Parathyroid adenoma (tissue), 2 donors: ENCODE results near the gene CLK2.
A peak's percentile ranks its signal among the peaks of the same experiment; 100 is the strongest.
"Not testable (repeated sequence)": the region's sequence is repeated elsewhere in the genome, so short reads cannot be mapped to it uniquely, and the experiment has no call there.

Experiments used
- H2AFZ ChIP-seq: fragments of 300-600 bp; sonication (generic); one replicate; pipeline ENCODE4 v1.7.0; 2017; ENCODE audit warnings: antibody characterized with exemption, mild to moderate bottlenecking
- H3K27ac ChIP-seq: fragments of 300-600 bp; sonication (generic); one replicate; pipeline ENCODE4 v1.7.0; 2017
- H3K27me3 ChIP-seq: fragments of 300-600 bp; sonication (generic); one replicate; pipeline ENCODE4 v1.7.0; 2017; ENCODE audit warnings: low read length; ENCODE audit not compliant: control insufficient read depth, insufficient read depth
- H3K36me3 ChIP-seq: fragments of 300-600 bp; sonication (generic); one replicate; pipeline ENCODE4 v1.7.0; 2017; ENCODE audit warnings: low read length; ENCODE audit not compliant: control insufficient read depth, insufficient read depth
- H3K4me1 ChIP-seq: fragments of 300-600 bp; sonication (generic); one replicate; pipeline ENCODE4 v1.7.0; 2017; ENCODE audit warnings: control low read depth
- H3K4me2 ChIP-seq: fragments of 300-600 bp; sonication (generic); one replicate; pipeline ENCODE4 v1.7.0; 2017; ENCODE audit warnings: low read length
- H3K4me3 ChIP-seq: fragments of 300-600 bp; sonication (generic); one replicate; pipeline ENCODE4 v1.7.0; 2017; ENCODE audit warnings: low read depth, low read length
- H3K79me2 ChIP-seq: fragments of 300-600 bp; sonication (generic); one replicate; pipeline ENCODE4 v1.7.0; 2017; ENCODE audit warnings: control low read depth
- H3K9ac ChIP-seq: fragments of 300-600 bp; sonication (generic); one replicate; pipeline ENCODE4 v1.7.0; 2017; ENCODE audit warnings: mild to moderate bottlenecking
- H3K9me3 ChIP-seq: fragments of 300-600 bp; sonication (generic); one replicate; pipeline ENCODE4 v1.7.0; 2017; ENCODE audit warnings: low read length; ENCODE audit not compliant: control insufficient read depth
- CTCF ChIP-seq: fragments of 300-600 bp; sonication (generic); IDR thresholded peaks from one replicate; pipeline ENCODE4 v1.7.0; 2017; ENCODE audit warnings: antibody characterized with exemption, mild to moderate bottlenecking
- donor health status: primary hyperparathyroidism.

CLK2 gene

GRCh38 chr1:155228096-155228427 is 45.2 kb downstream of the CLK2 start:
- no peaks in the 10 kb centered on the region for H3K36me3 ChIP-seq
- no peak for TF ChIP-seq CTCF
- peak overlapping the region; percentile 74 for H2AFZ ChIP-seq
- H3K27me3 ChIP-seq, result no peaks in the 10 kb centered on the region
- H3K4me1 ChIP-seq, result peaks cover 20% of the 10 kb centered on the region
- H3K4me2 ChIP-seq, result peak overlapping the region; percentile 81
- no peaks in the 10 kb centered on the region for H3K79me2 ChIP-seq
- H3K9me3 ChIP-seq, result no peaks in the 10 kb centered on the region
- peak overlapping the region; percentile 89 for H3K27ac ChIP-seq
- peak overlapping the region; percentile 98 for H3K4me3 ChIP-seq
- no peak overlapping the region for H3K9ac ChIP-seq

- TF ChIP-seq CTCF, result no peak
- peak overlapping the region; percentile 74 for H2AFZ ChIP-seq
- no peaks in the 10 kb centered on the region for H3K9me3 ChIP-seq
- no peaks in the 10 kb centered on the region for H3K36me3 ChIP-seq
- peak overlapping the region; percentile 99 for H3K4me2 ChIP-seq
- peak overlapping the region; percentile 50 for H3K9ac ChIP-seq
- H3K27me3 ChIP-seq, result no peaks in the 10 kb centered on the region
- H3K27ac ChIP-seq, result peak overlapping the region; percentile 89
- H3K79me2 ChIP-seq, result no peaks in the 10 kb centered on the region
- H3K4me1 ChIP-seq, result peaks cover 20% of the 10 kb centered on the region
- peak overlapping the region; percentile 98 for H3K4me3 ChIP-seq
These were observed 45.8 kb downstream of the CLK2 start for GRCh38 chr1:155227261-155228095.

- H2AFZ ChIP-seq, result peak overlapping the region; percentile 74
- no peaks in the 10 kb centered on the region for H3K27me3 ChIP-seq
- peak overlapping the region; percentile 99 for H3K4me2 ChIP-seq
- H3K9ac ChIP-seq, result peak overlapping the region; percentile 50
- H3K4me3 ChIP-seq, result peak overlapping the region; percentile 98
- peak overlapping the region; percentile 89 for H3K27ac ChIP-seq
- no peaks in the 10 kb centered on the region for H3K36me3 ChIP-seq
- H3K9me3 ChIP-seq, result no peaks in the 10 kb centered on the region
- TF ChIP-seq CTCF, result no peak
- H3K79me2 ChIP-seq, result no peaks in the 10 kb centered on the region
- peaks cover 19% of the 10 kb centered on the region for H3K4me1 ChIP-seq
These were observed 46.4 kb downstream of the CLK2 start for GRCh38 chr1:155226910-155227260.

GRCh38 chr1:155226188-155226909 is 47.0 kb downstream of the CLK2 start:
- H3K79me2 ChIP-seq, result no peaks in the 10 kb centered on the region
- H3K4me1 ChIP-seq, result peaks cover 13% of the 10 kb centered on the region
- TF ChIP-seq CTCF, result peak; percentile 41
- H3K9ac ChIP-seq, result no peak overlapping the region
- no peaks in the 10 kb centered on the region for H3K9me3 ChIP-seq
- H3K36me3 ChIP-seq, result no peaks in the 10 kb centered on the region
- peak overlapping the region; percentile 98 for H3K4me3 ChIP-seq
- peak overlapping the region; percentile 99 for H3K4me2 ChIP-seq
- no peaks in the 10 kb centered on the region for H3K27me3 ChIP-seq
- H2AFZ ChIP-seq, result peak overlapping the region; percentile 74
- H3K27ac ChIP-seq, result peak overlapping the region; percentile 89

- Histone ChIP-seq H3K4me1 (peaks cover 10% of the 10 kb centered on the region), H3K4me3 (peak overlapping the region; percentile 25)
These were observed 47.9 kb downstream of the CLK2 start for GRCh38 chr1:155225404-155225759.

More at GRCh38 chr1:155225404-155225759, 47.9 kb downstream of the CLK2 start:
- not testable (repeated sequence) for H3K27me3 ChIP-seq, H3K36me3 ChIP-seq, H3K79me2 ChIP-seq, H2AFZ ChIP-seq, H3K9ac ChIP-seq, H3K9me3 ChIP-seq
- H3K27ac ChIP-seq, result peak overlapping the region; percentile 89
- H3K4me2 ChIP-seq, result peak overlapping the region; percentile 99
